ENCODE data around the gene SH2D3C.
A peak's percentile ranks its signal among the peaks of the same experiment; 100 is the strongest.

SH2D3C gene

GRCh38 chr9:127769101-127769500 lies 9.4 kb downstream of the SH2D3C start:
- Histone ChIP-seq H3K27me3 (peaks cover 0 to 21% of the 10 kb centered on the region in 2 donors), H3K9me3 (no peaks in the 10 kb centered on the region), H3K36me3 (no peaks in the 10 kb centered on the region), H3K27ac (no peak overlapping the region), H3K4me1 (peaks cover 0 to 15% (median 10%) of the 10 kb centered on the region in 4 donors), H3K4me3 (no peak overlapping the region)
- TF ChIP-seq CTCF (IDR thresholded peaks at IDR 0.05), result no peak
- intact Hi-C loops (cut with DNase I; ENCODE audit: low total_unique reads), result no loop called here
- no peak for DNase-seq

GRCh38 chr9:127768698-127769097 lies 9.8 kb downstream of the SH2D3C start:
- H3K9me3 ChIP-seq, result no peaks in the 10 kb centered on the region
- intact Hi-C loops (cut with DNase I; ENCODE audit: low total_unique reads), result no loop called here
- peaks cover 0 to 25% of the 10 kb centered on the region in 2 donors for H3K27me3 ChIP-seq
- no peak for DNase-seq
- no peak for TF ChIP-seq CTCF (IDR thresholded peaks at IDR 0.05)
- H3K4me3 ChIP-seq, result no peak overlapping the region
- H3K36me3 ChIP-seq, result no peaks in the 10 kb centered on the region
- no peak overlapping the region for H3K27ac ChIP-seq
- H3K4me1 ChIP-seq, result peaks cover 0 to 15% (median 10%) of the 10 kb centered on the region in 4 donors

GRCh38 chr9:127767909-127768331 lies 10.5 kb downstream of the SH2D3C start:
- Histone ChIP-seq H3K27me3 (peaks cover 0 to 26% of the 10 kb centered on the region in 2 donors), H3K36me3 (no peaks in the 10 kb centered on the region), H3K27ac (no peak overlapping the region), H3K9me3 (no peaks in the 10 kb centered on the region), H3K4me3 (no peak overlapping the region), H3K4me1 (peaks cover 0 to 15% (median 10%) of the 10 kb centered on the region in 4 donors)
- DNase-seq, result no peak
- no peak for TF ChIP-seq CTCF (IDR thresholded peaks at IDR 0.05)
- intact Hi-C loops (cut with DNase I; ENCODE audit: low total_unique reads), result no loop called here

GRCh38 chr9:127767410-127767809 lies 11.1 kb downstream of the SH2D3C start:
- no peak overlapping the region for H3K27ac ChIP-seq
- peaks cover 0 to 15% (median 10%) of the 10 kb centered on the region in 4 donors for H3K4me1 ChIP-seq
- no peak for DNase-seq
- H3K36me3 ChIP-seq, result no peaks in the 10 kb centered on the region
- TF ChIP-seq CTCF (IDR thresholded peaks at IDR 0.05), result no peak
- H3K27me3 ChIP-seq, result peaks cover 0 to 26% of the 10 kb centered on the region in 2 donors
- H3K9me3 ChIP-seq, result no peaks in the 10 kb centered on the region
- intact Hi-C loops (cut with DNase I; ENCODE audit: low total_unique reads), result no loop called here
- H3K4me3 ChIP-seq, result no peak overlapping the region

- Histone ChIP-seq H3K27me3 (peaks cover 0 to 40% of the 10 kb centered on the region in 2 donors), H3K36me3 (no peaks in the 10 kb centered on the region), H3K4me1 (peaks cover 0 to 9% (median under 1%) of the 10 kb centered on the region in 4 donors), H3K9me3 (no peaks in the 10 kb centered on the region), H3K27ac (no peak overlapping the region), H3K4me3 (no peak overlapping the region)
- TF ChIP-seq CTCF (IDR thresholded peaks at IDR 0.05), result no peak
- intact Hi-C loops (cut with DNase I; ENCODE audit: low total_unique reads), result no loop called here
- no peak for DNase-seq
These were observed 13.0 kb downstream of the SH2D3C start for GRCh38 chr9:127765418-127765817.

- Histone ChIP-seq H3K9me3 (no peaks in the 10 kb centered on the region), H3K36me3 (no peaks in the 10 kb centered on the region), H3K27ac (no peak overlapping the region), H3K4me1 (peaks cover 0 to 4% (median 0%) of the 10 kb centered on the region in 4 donors), H3K27me3 (peaks cover 0 to 50% of the 10 kb centered on the region in 2 donors), H3K4me3 (no peak overlapping the region)
- TF ChIP-seq CTCF (IDR thresholded peaks at IDR 0.05), result peak in 1 of 2 experiments; percentile 21
- no peak for DNase-seq
- intact Hi-C loops (cut with DNase I; ENCODE audit: low total_unique reads), result no loop called here
These were observed 14.5 kb downstream of the SH2D3C start for GRCh38 chr9:127763918-127764384.
